HG03060 (cell line): ENCODE measurements around the gene MLXIP.

Experiments
- ATAC-seq: cut with Tn5 transposase; IDR thresholded peaks from one replicate; pipeline ENCODE4 v1.9.1; 2021; ENCODE audit warnings: low read depth, moderate number of reproducible peaks; ENCODE audit not compliant: unreplicated experiment

Gene MLXIP

GRCh38 chr12:122141911-122142725 is 63.6 kb downstream of the MLXIP start:
- no peak for ATAC-seq

- no peak for ATAC-seq
Observed at GRCh38 chr12:122142857-122143256, 64.3 kb downstream of the MLXIP start.

- ATAC-seq: no peak
Observed at GRCh38 chr12:122144885-122145284, 66.3 kb downstream of the MLXIP start.

- ATAC-seq: no peak
Observed at GRCh38 chr12:122145505-122146330, 67.2 kb downstream of the MLXIP start.

GRCh38 chr12:122147514-122148290 is 69.1 kb downstream of the MLXIP start:
- no peak for ATAC-seq

DNA sequence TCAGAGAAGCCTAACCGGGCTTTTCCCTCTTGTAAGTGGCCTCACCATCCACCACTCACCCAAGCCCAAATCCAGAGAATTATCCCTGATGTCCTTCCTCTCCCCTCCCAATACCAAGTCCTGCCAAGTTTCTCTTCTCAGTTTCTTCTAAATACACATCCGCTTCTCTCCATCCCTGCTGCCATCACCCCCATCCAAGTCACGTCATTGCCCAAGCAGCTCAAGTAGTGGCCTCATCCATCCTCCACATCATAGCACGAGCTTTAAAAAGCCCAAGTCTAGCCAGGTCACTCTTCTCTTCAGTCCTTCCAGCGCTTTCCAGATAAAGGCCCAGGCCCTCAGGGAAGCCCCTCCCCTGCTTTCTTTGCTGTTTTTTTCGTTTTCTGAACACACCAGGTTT is 70.1 kb downstream of the MLXIP start:
- no peak for ATAC-seq

DNA sequence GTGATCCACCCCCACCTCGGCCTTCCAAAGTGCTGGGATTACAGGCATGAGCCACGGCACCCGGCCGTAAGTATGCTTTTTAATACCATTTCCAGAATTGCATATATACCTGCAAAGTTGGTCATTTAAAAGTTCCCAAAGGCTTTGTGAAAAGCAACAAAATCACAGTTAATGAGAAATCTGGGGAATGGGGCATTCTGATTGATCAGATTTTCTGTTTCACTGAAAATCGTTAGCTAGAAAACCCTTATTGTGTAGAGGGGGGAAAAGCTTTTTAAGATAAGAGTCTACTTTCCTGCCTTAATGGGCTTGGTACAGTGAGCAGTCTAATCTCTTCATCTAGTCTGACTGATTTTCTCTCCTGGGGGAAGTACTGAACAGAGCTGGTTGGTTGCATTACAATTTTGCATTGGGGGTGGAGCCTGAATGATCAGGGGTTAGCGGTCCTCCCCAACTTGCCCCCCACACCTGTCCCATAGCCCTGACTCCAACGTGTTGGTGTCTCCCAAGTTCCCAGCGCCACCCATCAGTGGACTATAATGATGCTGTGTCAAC is 71.6 kb downstream of the MLXIP start:
- no peak for ATAC-seq

DNA sequence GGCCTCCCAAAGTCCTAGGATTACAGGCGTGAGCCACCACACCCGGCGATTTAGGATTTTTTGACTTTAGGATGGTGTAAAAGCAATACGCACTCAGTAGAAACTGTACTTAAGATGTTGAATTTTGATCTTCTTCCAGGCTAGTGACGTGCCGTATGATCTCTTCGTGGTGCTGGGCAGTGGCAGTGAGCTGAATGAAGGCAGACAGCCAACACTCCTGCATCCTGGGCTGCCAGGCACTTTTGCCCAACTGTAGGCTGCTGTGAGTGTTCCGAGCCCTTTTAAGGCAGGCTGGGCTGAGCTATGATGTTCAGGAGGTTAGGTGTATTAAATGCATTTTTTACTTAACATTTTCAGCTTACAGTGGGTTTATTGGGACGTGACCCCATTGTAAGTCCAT is 74.2 kb downstream of the MLXIP start:
- ATAC-seq: no peak

GRCh38 chr12:122155705-122156104 is 77.1 kb downstream of the MLXIP start:
- ATAC-seq: no peak

- ATAC-seq: no peak
Observed at GRCh38 chr12:122158700-122159285, 80.2 kb downstream of the MLXIP start.

- ATAC-seq: no peak
Observed at GRCh38 chr12:122159882-122160281, 81.3 kb downstream of the MLXIP start.

- no peak for ATAC-seq
Observed at GRCh38 chr12:122160761-122161160, 82.2 kb downstream of the MLXIP start.

DNA sequence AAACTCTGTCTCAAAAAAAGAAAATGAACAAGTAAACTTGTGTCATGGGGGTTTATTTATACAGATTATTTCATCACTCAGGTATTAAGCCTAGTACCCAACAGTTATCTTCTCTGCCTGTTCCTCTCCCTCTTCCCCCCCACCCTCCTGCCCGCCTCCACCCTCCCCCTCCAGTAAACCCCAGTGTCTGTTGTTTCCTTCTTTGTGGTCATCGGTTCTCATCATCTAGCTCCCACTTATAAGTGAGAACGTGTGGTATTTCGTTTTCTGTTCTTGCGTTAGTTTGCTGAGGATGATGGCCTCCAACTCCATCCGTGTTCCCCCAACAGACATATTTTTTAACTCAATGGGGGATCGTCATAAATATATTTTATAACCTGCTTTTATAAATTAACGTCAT is 83.1 kb downstream of the MLXIP start:
- no peak for ATAC-seq

GRCh38 chr12:122162976-122163375 is 84.4 kb downstream of the MLXIP start:
- no peak for ATAC-seq

DNA sequence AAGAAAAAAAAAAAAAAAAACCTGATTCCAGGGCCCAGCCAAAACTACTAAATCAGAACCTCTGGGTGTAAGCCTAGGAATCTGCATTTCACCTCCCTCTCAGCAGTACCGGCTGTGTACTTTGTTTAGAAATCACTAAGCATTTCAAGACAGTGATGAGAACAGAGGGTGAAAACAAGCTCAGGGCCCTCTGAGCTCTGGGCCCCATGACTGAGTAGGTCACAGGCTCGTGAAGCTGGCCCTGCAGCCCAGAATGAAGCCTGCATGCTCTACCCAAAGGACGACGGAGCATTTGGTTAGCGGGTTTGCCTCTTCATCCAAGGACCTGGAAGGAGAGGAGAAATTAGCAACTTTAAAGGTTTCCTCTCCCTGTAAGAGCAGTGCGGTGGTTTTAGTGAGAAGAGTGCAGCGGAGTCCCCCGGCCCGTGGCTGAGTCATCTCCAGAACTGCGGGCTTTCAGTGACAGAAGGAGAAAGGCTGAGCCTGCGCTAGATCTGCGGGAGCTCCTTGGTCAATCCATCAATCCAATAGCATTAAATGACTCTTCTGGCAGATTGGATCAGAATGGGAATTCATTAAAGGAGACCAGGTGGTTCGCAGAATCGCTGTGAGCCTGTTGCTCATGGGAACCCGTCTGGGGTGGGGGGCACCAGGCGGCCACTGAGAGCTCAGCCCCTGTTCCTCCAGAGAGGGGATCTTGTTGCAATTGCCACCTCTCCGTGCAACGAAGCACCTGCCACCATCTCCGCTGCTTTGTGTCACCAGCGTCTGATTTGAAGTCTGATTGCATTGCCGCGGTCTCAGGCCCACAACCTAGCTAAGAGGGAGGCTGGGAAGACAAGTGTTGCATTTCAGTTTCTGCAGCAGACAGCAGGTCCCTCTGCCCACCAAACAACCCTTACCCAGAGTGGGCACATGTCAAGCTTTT is 88.1 kb downstream of the MLXIP start:
- no peak for ATAC-seq

- ATAC-seq: no peak
Observed at GRCh38 chr12:122167356-122167925, 88.9 kb downstream of the MLXIP start.

DNA sequence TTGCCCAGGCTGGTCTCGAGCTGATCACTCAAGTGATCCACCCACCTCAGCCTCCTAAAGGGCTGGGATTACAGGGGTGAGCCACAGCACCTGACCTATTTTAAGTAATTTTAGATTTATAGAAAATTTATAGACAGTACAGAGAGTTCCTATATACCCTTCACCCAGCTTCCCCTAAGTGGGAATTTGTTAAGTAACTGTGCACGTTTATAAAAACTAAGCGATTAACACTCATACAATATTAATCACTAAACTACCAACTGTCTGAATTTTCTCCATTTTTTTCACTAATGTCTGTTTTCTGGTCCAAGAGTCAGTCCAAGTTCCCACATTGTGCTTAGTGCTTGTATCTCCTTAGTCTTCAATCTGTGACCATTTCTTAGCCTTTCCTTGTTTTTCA is 89.9 kb downstream of the MLXIP start:
- no peak for ATAC-seq

DNA sequence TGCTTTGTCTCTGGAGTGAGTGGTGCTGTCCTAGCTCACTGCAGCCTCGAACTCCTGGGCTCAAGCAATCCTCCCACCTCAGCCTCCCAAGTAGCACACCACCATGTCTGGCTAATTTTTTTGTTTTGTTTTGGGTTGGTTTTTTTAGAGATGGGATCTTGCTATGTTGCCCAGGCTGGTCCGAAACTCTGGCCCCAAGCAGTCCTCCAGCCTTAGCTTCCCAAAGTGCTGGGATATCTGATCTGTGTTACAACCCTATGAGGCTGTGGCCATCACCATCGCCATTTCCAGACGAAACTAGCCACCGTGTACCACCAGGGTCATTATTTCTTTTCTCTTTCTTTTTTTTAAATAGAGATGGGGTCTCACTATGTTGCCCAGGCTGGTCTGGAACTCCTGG is 92.8 kb downstream of the MLXIP start:
- no peak for ATAC-seq
